BLaER1 treated with 17β-estradiol and CSF1 and Interleukin-3, amounts not matched to agents 10 nM and 100 nM (cell line): Measurements from ENCODE around the gene TAS2R50.

ENCODE experiments used
- H3K27ac ChIP-seq, 11 experiments: shearing (Covaris generic); formaldehyde crosslinking; 2 replicates each; pipeline ENCODE4 v1.8.1; 2022
- H3K27me3 ChIP-seq, 11 experiments: shearing (Covaris generic); formaldehyde crosslinking; 2 replicates each; pipeline ENCODE4 v1.8.1; 2022
- H3K36me3 ChIP-seq, 11 experiments: shearing (Covaris generic); formaldehyde crosslinking; 2 replicates each; pipeline ENCODE4 v1.8.1; 2022
- H3K4me1 ChIP-seq, 10 experiments: shearing (Covaris generic); formaldehyde crosslinking; 2 replicates each; pipeline ENCODE4 v1.8.1; 2022
- H3K4me2 ChIP-seq, 11 experiments: shearing (Covaris generic); formaldehyde crosslinking; 2 replicates each; pipeline ENCODE4 v1.8.1; 2022
- H3K4me3 ChIP-seq, 10 experiments: shearing (Covaris generic); formaldehyde crosslinking; 2 replicates each; pipeline ENCODE4 v1.8.1; 2022
- H3K9ac ChIP-seq, 11 experiments: shearing (Covaris generic); formaldehyde crosslinking; 2 replicates each; pipeline ENCODE4 v1.8.1; 2022
- H3K9me3 ChIP-seq, 11 experiments: shearing (Covaris generic); formaldehyde crosslinking; replicated peaks in 1 of 11; 2 replicates each; pipeline ENCODE4 v1.8.1; 2022
- H4K20me1 ChIP-seq, 11 experiments: shearing (Covaris generic); formaldehyde crosslinking; 2 replicates each; pipeline ENCODE4 v1.8.1; 2022
- Cebpa-rat ChIP-seq, 11 experiments: shearing (Covaris generic); IDR thresholded peaks; 2 replicates each; pipeline ENCODE4 v1.8.1; 2022

The TAS2R50 gene

DNA sequence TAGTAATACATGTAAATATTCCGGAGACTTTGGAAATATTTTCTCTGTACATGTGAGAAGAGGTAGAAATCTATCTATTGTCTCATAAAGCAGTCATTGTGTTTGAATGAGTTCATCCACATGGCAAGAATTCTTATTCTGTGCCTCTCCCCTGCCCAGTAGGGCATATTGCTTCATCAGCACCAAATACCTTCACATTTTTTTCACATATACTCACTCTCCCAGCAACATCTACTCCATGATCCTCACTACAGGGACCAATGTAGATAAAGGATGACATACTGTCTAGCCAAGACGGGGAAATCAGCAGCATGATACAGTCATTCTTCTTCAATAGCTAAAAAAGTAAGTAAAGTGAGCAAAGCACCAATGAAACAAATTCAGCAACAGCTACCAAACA lies 46.3 kb downstream of the TAS2R50 start:
- Histone ChIP-seq H3K36me3 (no peaks in the 10 kb centered on the region; a peak in 1 of 22 replicates), H3K27me3 (no peaks in the 10 kb centered on the region), H3K4me3 (no peak overlapping the region), H3K9me3 (peaks cover 0 to 12% (median 6%) of the 10 kb centered on the region in 11 experiments; a peak in 15 of 22 replicates), H3K9ac (no peak overlapping the region), H3K4me1 (no peaks in the 10 kb centered on the region), H3K27ac (no peak overlapping the region), H4K20me1 (no peaks in the 10 kb centered on the region), H3K4me2 (no peak overlapping the region)
- TF ChIP-seq Cebpa-rat (IDR thresholded peaks at IDR 0.05) = no peak

DNA sequence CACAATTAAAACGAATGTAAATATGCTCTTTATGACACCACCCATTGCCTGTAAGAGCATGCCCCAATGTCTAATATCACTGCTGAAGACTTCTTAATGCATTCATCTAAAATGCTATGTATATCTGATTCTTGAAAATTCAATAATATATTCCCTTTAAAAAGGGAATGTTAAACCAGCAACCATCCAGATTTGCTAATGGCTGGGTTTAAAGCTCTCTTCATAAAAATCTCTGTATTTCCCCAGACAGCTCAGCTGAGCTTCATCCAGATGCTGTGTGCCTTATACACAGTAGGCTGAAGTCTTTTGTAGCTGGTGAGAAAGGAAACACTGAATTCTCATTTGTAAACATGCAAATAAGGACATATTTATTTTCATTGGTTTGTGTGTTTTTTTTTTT lies 47.5 kb downstream of the TAS2R50 start, which contains the start of gene TAS2R14:
TSS of gene TAS2R14 (minus strand) at position 101 of the 400 bp plus-strand sequence. CDS start at position 45, 56 bp downstream.
- Histone ChIP-seq H3K27ac (no peak within 1 kb of the TSS), H4K20me1 (no peaks in the 10 kb centered on the region), H3K9me3 (peaks cover 0 to 1% (median 0%) of the 10 kb centered on the region in 11 experiments; a peak in 1 of 22 replicates), H3K4me1 (no peaks in the 10 kb centered on the region), H3K4me2 (no peak within 1 kb of the TSS), H3K9ac (no peak within 1 kb of the TSS), H3K36me3 (no peaks in the 10 kb centered on the region), H3K4me3 (no peak within 1 kb of the TSS), H3K27me3 (no peaks in the 10 kb centered on the region)
- TF ChIP-seq Cebpa-rat (IDR thresholded peaks at IDR 0.05) = no peak

DNA sequence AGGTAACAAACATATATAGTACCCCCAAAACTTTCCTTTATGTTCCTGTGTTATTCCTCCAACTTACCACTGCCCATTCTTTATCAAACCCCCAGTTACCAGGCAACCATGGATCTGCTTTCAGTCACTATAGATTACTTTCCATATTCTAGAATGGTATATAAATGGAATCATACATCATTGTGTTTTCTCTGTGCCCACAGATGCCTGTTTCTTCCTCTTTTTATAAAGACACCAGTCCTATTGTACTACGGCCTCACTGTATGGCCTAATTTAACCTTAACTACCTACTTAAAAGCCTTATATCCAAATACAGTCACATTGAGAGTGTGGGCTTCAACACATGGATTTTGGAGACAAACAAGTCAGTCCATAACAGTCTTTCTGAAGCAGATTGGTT lies 50.2 kb downstream of the TAS2R50 start:
- TF ChIP-seq Cebpa-rat (IDR thresholded peaks at IDR 0.05) = no peak
- H4K20me1 ChIP-seq = no peaks in the 10 kb centered on the region
- H3K4me1 ChIP-seq = no peaks in the 10 kb centered on the region
- H3K27ac ChIP-seq = no peak overlapping the region
- no peak overlapping the region for H3K4me3 ChIP-seq
- no peak overlapping the region for H3K9ac ChIP-seq
- H3K36me3 ChIP-seq = no peaks in the 10 kb centered on the region
- H3K4me2 ChIP-seq = no peak overlapping the region
- no peaks in the 10 kb centered on the region for H3K9me3 ChIP-seq
- no peaks in the 10 kb centered on the region for H3K27me3 ChIP-seq
